IPS-20b (cell line): ENCODE data around the gene NENF.
"Not testable (repeated sequence)": the region's sequence is repeated elsewhere in the genome, so short reads cannot be mapped to it uniquely, and the experiment has no call there.

Experiments used
- H3K27ac ChIP-seq: one replicate; pipeline ENCODE4 v1.5.1; 2013; ENCODE audit warnings: low read length
- H3K27me3 ChIP-seq: 2 replicates; pipeline ENCODE4 v1.6.1; 2013; ENCODE audit warnings: mild to moderate bottlenecking, low read length, inconsistent platforms; ENCODE audit not compliant: insufficient read depth
- H3K36me3 ChIP-seq: 2 replicates; pipeline ENCODE4 v1.6.1; 2013; ENCODE audit warnings: low read depth, mild to moderate bottlenecking, inconsistent platforms, low read length, moderate library complexity; ENCODE audit not compliant: insufficient read depth
- H3K4me1 ChIP-seq: 2 replicates; pipeline ENCODE4 v1.6.1; 2013; ENCODE audit warnings: mild to moderate bottlenecking, control low read depth, inconsistent platforms, low read length, moderate library complexity; ENCODE audit not compliant: insufficient read depth
- H3K4me3 ChIP-seq: 2 replicates; pipeline ENCODE4 v1.5.1; 2013; ENCODE audit warnings: mild to moderate bottlenecking, low read length, inconsistent platforms
- H3K9ac ChIP-seq: 2 replicates; pipeline ENCODE4 v1.6.1; 2013; ENCODE audit warnings: low read depth, mild to moderate bottlenecking, inconsistent platforms, low read length, moderate library complexity
- H3K9me3 ChIP-seq: 2 replicates; pipeline ENCODE4 v1.6.1; 2013; ENCODE audit warnings: mild to moderate bottlenecking, low read depth, low read length, inconsistent platforms; ENCODE audit not compliant: insufficient read depth

The NENF gene

DNA sequence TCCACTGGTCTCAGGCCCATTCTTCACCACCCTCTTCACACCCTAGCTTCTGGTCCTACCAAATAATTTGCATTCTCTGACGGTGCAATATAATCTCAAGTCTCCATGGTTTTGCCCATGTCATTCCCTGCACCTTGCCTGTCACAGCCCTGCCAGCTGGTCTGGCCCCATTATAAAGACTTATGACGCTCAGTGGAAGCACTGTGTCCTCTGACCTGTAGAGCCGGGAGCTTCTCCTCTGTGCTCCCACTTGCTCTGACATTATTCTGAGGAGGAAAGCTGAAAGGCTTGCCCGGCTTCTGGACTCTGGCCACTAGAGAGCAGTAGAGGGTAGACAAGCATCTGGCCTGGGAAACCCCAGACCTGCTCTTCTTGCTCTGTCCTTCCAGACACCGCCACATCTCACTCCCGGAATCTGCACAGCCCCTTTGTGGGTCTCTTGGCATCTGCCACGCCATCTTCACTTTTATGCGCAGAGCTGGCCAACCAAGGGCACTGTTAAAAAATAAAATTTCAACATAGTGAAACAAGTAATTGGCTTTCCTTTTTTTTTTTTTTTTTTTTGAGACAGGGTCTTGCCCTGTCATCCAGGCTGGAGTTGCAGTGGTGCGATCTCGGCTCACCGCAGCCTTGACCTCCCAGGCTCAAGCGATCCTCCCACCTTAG, 44.4 kb downstream of the NENF start:
- no peaks in the 10 kb centered on the region for H3K36me3 ChIP-seq
- H3K27ac ChIP-seq, result no peak overlapping the region
- H3K9me3 ChIP-seq, result no peaks in the 10 kb centered on the region
- no peaks in the 10 kb centered on the region for H3K4me1 ChIP-seq
- H3K27me3 ChIP-seq, result no peaks in the 10 kb centered on the region
- no peak overlapping the region for H3K4me3 ChIP-seq
- no peak overlapping the region for H3K9ac ChIP-seq

DNA sequence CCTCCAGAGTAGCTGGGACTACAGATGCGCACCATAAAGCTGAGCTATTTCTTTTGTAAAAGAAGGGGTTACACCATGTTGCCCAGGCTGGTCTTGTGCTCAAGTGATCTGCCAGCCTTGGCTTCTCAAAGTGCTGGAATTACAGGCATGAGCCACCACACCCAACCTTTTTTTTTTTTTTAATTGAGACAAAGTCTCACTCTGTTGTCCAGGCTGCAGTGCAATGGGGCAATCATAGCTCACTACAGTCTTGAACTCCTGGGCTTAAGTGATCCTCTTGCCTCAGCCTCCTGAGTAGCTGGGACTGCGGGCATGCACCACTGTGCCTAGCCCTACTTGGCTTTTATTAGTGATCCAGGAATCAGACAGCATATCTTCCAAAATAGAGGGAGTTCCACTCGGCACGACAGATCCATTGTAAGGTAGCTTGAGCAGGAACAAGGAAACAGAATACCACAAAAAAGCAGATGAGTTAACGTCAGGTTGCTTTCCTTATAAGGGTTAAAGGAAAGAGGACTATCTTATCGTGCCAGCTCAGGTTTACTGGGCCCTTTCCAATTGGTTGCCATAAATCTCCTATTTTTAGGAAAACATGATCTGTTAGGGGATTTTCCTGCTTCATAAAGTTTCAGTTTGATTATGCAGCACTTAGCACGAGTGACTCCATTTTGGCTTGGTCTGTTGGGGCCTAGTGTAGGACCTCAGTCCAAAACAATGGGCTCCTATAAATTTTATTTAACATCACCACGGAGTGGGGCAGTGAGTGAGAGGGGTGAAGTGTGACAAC, 45.2 kb downstream of the NENF start:
- Histone ChIP-seq H3K9ac (no peak overlapping the region), H3K4me1 (no peaks in the 10 kb centered on the region), H3K27ac (no peak overlapping the region), H3K9me3 (no peaks in the 10 kb centered on the region), H3K4me3 (no peak overlapping the region), H3K27me3 (no peaks in the 10 kb centered on the region), H3K36me3 (no peaks in the 10 kb centered on the region)

DNA sequence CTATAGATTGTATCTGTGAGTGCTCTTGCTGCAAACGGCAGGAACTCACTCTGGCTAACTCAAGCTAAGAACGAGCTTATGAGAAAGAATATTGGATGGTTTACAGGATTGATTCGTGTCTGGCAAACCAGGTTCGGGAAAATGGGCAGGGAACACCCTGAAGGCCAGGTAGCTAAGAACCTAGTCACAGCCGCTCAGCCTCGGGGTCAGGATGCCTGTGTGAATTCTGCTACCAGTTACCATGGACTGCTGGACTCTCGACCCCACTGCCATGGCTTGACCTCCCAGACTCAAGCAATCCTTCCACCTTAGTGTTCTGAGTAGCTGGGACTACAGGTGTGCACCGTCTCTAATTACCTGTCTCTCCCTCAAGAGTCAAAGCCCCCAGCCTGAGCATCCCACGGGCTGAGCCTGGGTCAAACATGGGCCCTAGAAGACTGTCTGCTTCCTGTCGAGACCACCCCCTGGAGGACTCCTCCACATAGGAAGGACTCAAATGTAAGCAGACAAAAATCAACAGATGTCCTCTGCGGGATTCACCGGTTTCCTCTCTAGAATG, 45.8 kb downstream of the NENF start:
- Histone ChIP-seq H3K36me3 (no peaks in the 10 kb centered on the region), H3K27ac (no peak overlapping the region), H3K9ac (no peak overlapping the region), H3K27me3 (no peaks in the 10 kb centered on the region), H3K9me3 (no peaks in the 10 kb centered on the region), H3K4me1 (no peaks in the 10 kb centered on the region), H3K4me3 (no peak overlapping the region)

DNA sequence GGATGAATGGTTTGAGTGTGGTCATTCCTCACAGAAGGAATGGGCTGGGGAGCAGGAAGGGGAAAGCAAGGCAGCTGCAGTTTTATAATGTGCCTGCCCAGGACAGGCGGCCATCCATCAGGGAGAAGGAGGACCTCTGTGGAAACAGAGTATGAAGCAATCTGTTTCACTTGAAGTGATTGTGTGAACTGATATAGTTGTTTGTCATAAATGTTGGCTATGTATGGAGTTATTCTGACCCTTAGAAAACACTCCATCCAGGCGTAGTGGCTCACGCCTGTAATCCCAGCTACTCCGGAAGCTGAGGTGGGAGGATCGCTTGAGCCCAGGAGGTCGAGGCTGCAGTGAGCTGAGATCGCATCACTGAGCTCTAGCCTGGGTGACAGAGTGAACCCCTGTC, 46.5 kb downstream of the NENF start:
- Histone ChIP-seq H3K9me3 (no peaks in the 10 kb centered on the region), H3K4me1 (no peaks in the 10 kb centered on the region), H3K36me3 (no peaks in the 10 kb centered on the region), H3K27ac (no peak overlapping the region), H3K9ac (no peak overlapping the region), H3K4me3 (no peak overlapping the region), H3K27me3 (no peaks in the 10 kb centered on the region)

DNA sequence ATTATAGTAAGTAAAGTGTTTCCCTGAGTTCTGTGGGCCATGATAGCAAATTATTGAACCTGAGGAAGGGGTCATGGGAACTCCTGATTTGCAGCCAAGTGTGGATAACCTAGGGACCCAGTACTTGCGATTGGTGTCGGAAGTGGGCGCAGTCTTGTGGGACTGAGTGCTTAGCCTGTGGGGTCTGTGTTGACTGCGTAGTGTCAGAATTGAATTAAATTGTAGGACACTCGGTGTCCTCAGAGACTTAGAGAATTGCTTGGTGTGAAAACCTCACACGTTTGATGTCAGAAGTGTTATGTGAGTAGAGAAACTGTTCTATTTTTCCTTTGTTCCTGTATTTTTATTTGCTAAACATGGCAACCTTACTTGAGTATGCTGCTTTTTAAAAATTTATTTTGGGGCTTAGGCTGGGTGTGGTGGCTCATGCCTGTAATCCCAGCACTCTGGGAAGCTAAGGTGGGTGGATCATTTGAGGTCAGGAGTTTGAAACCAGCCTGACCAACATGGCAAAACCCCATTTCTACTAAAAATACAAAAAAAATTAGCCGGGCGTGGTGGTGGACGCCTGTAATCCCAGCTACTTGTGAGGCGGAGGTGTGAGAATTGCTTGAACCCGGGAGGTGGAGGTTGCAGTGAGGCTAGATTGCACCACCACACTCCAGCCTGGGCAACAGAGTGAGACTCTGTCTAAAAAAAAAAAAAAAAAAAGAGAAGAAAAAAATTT, 48.2 kb downstream of the NENF start:
- not testable (repeated sequence) for H3K4me1 ChIP-seq, H3K27me3 ChIP-seq, H3K9ac ChIP-seq, H3K36me3 ChIP-seq, H3K4me3 ChIP-seq, H3K9me3 ChIP-seq, H3K27ac ChIP-seq

DNA sequence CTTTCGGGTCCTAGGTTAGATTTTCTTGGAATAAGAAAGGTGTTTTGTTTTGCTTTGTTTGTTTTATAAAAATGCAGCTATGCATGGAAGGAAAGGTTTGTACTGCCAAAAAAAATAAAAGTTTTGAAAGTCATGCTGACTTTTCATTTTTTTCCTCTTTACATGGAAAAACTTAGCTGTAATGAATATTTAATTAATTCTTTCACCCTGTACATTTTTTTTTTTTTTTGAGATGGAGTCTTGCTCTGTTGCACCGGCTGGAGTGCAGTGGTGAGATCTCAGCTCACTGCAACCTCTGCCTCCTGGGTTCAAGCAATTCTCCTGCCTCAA, 48.7 kb downstream of the NENF start:
- no peaks in the 10 kb centered on the region for H3K9me3 ChIP-seq
- H3K36me3 ChIP-seq, result no peaks in the 10 kb centered on the region
- no peak overlapping the region for H3K9ac ChIP-seq
- no peaks in the 10 kb centered on the region for H3K27me3 ChIP-seq
- no peak overlapping the region for H3K4me3 ChIP-seq
- H3K4me1 ChIP-seq, result no peaks in the 10 kb centered on the region
- H3K27ac ChIP-seq, result no peak overlapping the region

DNA sequence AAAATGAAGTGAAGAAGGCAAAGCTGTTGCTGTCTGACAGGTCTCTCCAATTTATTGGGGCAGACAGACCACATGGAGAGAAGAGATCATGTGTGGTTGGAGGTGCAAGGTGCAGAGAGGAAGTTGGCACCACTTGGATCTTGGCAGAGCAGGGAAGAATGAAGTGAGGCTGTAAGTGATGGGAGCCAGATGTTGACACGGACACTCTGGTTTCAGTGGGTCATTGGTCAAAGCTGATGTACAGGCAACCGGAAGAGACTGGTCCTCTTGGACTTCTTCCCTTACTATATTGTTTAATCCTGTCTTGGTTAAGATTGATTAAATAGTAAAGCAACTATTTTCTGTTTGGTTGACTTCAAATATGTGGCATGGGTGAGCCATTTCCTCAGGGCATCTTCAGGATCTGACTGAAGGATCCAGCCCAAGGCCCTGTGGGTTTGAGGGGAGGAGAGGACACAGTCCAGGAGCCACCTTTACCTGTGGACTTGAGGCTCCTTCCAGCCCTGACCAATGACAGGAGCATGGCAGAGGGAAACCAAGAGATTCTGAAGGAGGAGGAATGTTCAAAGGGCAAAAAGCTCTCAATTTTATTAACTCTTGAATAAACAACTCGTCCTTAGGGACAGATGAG, 49.4 kb downstream of the NENF start:
- Histone ChIP-seq H3K9ac (no peak overlapping the region), H3K36me3 (no peaks in the 10 kb centered on the region), H3K4me3 (no peak overlapping the region), H3K27me3 (no peaks in the 10 kb centered on the region), H3K9me3 (no peaks in the 10 kb centered on the region), H3K27ac (no peak overlapping the region), H3K4me1 (no peaks in the 10 kb centered on the region)

DNA sequence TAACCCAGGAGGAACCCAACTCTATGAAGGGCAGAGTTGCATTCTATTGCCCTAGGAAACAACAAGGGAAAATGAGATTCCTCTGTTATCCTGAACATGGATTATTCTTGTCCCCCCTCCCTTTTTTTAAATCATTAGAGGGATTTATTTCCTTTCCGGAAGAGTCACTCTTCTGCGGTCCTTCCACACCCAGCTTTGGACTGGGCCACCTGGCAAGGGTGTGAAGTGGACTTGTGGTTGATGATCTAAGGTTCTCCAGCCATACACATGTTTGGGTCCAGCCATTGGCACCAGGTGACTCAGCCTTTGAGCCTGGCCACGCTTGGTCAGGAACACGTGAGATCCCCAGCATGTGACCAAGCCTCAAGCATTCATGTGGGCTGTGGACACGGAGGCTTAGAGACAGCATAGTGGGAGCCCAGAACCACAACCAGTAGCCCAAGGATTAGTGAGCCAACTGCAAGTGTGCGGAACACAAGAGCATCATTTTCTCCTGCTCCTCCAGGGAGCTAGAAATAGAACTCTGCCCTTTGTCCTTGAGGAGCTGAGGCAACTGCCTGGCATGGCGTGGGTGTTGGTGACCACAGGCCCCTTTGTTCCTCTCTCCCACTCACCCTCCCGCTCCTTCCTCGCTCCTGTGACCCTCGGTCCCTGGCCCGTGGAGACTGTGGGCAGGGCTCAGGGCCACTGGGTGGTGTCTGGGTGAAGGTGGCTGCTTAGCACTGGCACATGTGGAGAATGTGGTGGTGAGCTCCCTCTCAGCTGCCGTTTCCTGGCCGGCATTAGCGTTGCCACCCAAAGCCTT, 50.1 kb downstream of the NENF start:
- Histone ChIP-seq H3K27ac (no peak overlapping the region), H3K4me3 (no peak overlapping the region), H3K4me1 (no peaks in the 10 kb centered on the region), H3K27me3 (no peaks in the 10 kb centered on the region), H3K9ac (no peak overlapping the region), H3K9me3 (no peaks in the 10 kb centered on the region), H3K36me3 (no peaks in the 10 kb centered on the region)

DNA sequence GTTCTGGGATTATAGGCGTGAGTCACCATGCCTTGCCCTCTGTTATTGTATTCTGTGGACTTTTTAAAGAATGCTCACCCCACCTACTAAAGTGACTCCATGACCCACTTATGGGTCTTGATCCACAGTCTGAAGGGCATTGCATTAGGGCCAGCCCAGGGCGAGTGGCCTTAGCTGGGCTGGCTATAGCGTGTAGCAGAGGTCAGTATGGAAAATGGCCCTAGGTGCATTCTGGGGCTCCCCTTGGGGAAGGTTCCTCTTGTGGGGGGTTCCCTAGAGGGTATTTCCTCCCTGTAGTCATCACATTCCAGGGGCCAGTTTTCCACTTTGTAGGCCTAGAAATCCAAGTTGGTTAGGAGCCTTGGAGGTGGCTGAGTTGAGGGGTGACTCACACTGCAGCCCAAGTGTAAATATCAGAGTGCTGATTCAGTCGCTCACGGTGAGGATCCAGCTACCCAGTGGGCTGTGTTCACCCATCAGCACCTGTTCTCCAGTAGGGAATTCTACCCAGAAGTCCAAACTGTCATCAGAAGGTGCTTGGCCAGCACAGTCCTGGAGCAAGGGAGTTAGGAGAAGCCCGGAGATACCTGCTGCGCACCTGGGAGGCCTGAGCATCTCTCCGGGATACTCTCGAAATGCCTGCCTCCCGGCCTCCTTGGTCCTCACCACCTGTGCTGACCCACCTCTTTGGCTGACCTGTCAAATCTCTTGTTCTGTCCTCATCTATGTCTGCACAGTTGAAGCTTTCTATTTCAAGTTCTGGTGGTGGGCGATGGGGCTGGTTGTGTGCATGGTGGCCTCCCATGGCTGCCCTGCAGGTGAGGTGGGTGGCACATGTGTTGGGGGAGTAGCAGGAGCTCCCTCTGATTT, 52.2 kb downstream of the NENF start:
- H3K27ac ChIP-seq, result no peak overlapping the region
- H3K9ac ChIP-seq, result no peak overlapping the region
- no peaks in the 10 kb centered on the region for H3K27me3 ChIP-seq
- no peaks in the 10 kb centered on the region; the same call in 1 of the 2 replicates for H3K4me1 ChIP-seq
- H3K4me3 ChIP-seq, result no peak overlapping the region
- no peaks in the 10 kb centered on the region for H3K9me3 ChIP-seq
- no peaks in the 10 kb centered on the region for H3K36me3 ChIP-seq

DNA sequence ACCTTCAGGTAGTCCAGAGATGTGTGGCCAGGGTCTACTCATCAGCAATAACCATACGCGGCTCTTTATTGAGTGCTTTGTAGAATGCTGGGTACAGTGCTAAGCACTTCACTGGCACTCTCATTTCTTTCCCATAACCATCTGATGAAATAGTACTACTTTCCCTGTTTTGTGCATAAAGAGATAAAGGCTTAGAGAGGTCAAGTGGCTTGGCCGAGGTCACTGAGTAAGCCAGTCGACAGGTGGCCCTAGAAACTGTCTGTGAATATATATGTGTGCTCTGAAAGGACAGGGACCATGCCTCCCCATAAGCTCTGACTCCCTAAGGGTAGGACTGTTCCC, 52.8 kb downstream of the NENF start:
- no peak overlapping the region for H3K27ac ChIP-seq
- H3K36me3 ChIP-seq, result no peaks in the 10 kb centered on the region
- H3K9ac ChIP-seq, result no peak overlapping the region
- no peaks in the 10 kb centered on the region for H3K9me3 ChIP-seq
- no peaks in the 10 kb centered on the region; the same call in 1 of the 2 replicates for H3K4me1 ChIP-seq
- H3K4me3 ChIP-seq, result no peak overlapping the region
- H3K27me3 ChIP-seq, result no peaks in the 10 kb centered on the region
